ENCODE measurements around the gene MTERF1. TPM values are rescaled to one million over a fixed set of nuclear protein-coding genes. Genes with fewer than 3 reads are reported as not detected.
"Not testable (repeated sequence)": the region's sequence is repeated elsewhere in the genome, so short reads cannot be mapped to it uniquely, and the experiment has no call there.

The MTERF1 gene
- total RNA-seq, 1 donor from 2014 or later: 19.5 TPM

DNA sequence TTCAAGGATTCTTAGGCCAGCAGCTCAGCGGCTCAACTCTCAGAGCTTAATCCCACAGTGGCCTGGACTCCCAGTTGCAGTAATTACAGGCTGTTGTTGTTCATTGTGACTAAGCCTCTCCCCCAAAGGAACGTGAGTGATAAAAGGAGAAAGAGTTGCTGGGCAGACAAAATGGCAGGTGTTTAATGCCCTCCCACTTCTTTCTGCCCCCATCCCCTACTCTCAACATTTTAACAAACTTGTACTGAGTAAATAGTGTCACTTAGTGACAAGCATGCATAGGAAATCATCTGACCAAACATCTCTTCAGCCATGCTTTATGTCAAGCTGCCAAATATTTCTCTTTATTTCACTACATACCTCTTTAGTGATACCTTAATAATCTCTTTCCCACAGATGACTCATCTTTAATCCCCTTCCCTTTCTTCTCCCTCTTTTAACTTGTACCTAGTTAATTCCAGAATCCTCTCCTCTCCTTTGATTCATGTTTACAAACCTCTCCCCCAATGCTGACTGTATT lies 12.4 kb upstream of the MTERF1 start:
- TF ChIP-seq, protein P1, sequence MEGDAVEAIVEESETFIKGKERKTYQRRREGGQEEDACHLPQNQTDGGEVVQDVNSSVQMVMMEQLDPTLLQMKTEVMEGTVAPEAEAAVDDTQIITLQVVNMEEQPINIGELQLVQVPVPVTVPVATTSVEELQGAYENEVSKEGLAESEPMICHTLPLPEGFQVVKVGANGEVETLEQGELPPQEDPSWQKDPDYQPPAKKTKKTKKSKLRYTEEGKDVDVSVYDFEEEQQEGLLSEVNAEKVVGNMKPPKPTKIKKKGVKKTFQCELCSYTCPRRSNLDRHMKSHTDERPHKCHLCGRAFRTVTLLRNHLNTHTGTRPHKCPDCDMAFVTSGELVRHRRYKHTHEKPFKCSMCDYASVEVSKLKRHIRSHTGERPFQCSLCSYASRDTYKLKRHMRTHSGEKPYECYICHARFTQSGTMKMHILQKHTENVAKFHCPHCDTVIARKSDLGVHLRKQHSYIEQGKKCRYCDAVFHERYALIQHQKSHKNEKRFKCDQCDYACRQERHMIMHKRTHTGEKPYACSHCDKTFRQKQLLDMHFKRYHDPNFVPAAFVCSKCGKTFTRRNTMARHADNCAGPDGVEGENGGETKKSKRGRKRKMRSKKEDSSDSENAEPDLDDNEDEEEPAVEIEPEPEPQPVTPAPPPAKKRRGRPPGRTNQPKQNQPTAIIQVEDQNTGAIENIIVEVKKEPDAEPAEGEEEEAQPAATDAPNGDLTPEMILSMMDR (IDR thresholded peaks at IDR 0.05; ENCODE audit: unreplicated experiment): no peak
- Mint-ChIP-seq H3K4me3 (ENCODE audit: low read depth) (no peak overlapping the region), H3K27ac (no peak overlapping the region), H3K36me3 (ENCODE audit: insufficient read depth) (peaks cover 3% of the 10 kb centered on the region), H3K4me1 (ENCODE audit: low read depth) (peaks cover 4% of the 10 kb centered on the region), H3K27me3 (no peaks in the 10 kb centered on the region), H3K9me3 (ENCODE audit: low read depth) (peaks cover 4% of the 10 kb centered on the region)
- DNase-seq (ENCODE audit: low spot score, unreplicated experiment): no peak

- H3K9me3 Mint-ChIP-seq (ENCODE audit: low read depth): peaks cover 4% of the 10 kb centered on the region
- H3K27ac Mint-ChIP-seq: no peak overlapping the region
- peaks cover 3% of the 10 kb centered on the region for H3K36me3 Mint-ChIP-seq (ENCODE audit: insufficient read depth)
- no peak overlapping the region for H3K4me3 Mint-ChIP-seq (ENCODE audit: low read depth)
- no peak for DNase-seq (ENCODE audit: low spot score, unreplicated experiment)
- no peaks in the 10 kb centered on the region for H3K27me3 Mint-ChIP-seq
- TF ChIP-seq, protein P1 (IDR thresholded peaks at IDR 0.05; ENCODE audit: unreplicated experiment): no peak
- peaks cover 4% of the 10 kb centered on the region for H3K4me1 Mint-ChIP-seq (ENCODE audit: low read depth)
Observed at GRCh38 chr7:91892099-91892705, 11.7 kb upstream of the MTERF1 start.

- not testable (repeated sequence) for H3K4me1 Mint-ChIP-seq (ENCODE audit: low read depth); H3K36me3 Mint-ChIP-seq (ENCODE audit: insufficient read depth); H3K27ac Mint-ChIP-seq
Observed at GRCh38 chr7:91888271-91889175, 8.0 kb upstream of the MTERF1 start.

GRCh38 chr7:91887336-91888213 lies 7.1 kb upstream of the MTERF1 start:
- not testable (repeated sequence) for H3K4me1 Mint-ChIP-seq (ENCODE audit: low read depth); H3K27me3 Mint-ChIP-seq

More at GRCh38 chr7:91888271-91889175, 8.0 kb upstream of the MTERF1 start:
- not testable (repeated sequence) for DNase-seq (ENCODE audit: low spot score, unreplicated experiment); H3K4me3 Mint-ChIP-seq (ENCODE audit: low read depth); H3K9me3 Mint-ChIP-seq (ENCODE audit: low read depth); H3K27me3 Mint-ChIP-seq

DNA sequence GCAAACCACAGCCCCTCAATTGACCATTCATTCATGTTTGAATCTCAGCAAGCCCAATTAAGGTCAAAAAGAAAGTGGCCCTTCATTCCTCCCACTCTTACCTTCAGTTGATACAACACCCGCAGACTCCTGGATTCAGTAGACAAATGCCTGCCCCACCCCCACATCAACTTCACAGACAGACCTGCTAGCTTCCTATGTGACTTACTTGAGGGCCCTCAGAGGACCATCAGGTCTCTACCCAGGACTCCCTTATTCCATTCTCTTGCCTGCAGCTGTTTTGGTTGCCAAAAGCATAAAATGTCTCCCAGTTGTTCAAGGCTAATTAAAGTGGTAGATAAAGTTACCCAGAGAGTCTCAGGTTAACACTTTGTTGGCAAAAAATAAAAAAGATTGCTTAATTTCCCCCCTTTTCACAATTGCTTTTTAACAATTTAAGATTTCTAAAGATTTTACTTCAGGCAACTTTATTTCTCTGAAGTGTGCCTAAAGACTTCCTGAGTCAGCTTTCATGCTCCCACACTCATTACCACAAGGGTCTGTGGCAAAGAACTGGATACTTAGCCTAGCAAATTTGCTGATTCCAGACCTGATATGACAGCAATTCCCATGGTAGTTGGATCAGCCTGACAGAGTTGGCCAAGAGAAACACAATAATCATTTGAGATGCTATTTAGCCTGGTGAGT lies 3.3 kb upstream of the MTERF1 start:
- peaks cover 15% of the 10 kb centered on the region for H3K4me1 Mint-ChIP-seq (ENCODE audit: low read depth)

More at GRCh38 chr7:91887336-91888213, 7.1 kb upstream of the MTERF1 start:
- H3K36me3 Mint-ChIP-seq (ENCODE audit: insufficient read depth); H3K9me3 Mint-ChIP-seq (ENCODE audit: low read depth); H3K27ac Mint-ChIP-seq; H3K4me3 Mint-ChIP-seq (ENCODE audit: low read depth); DNase-seq (ENCODE audit: low spot score, unreplicated experiment): not testable (repeated sequence)

More for the DNA sequence above, 3.3 kb upstream of the MTERF1 start:
- DNase-seq (ENCODE audit: low spot score, unreplicated experiment): no peak
- no peak overlapping the region for H3K4me3 Mint-ChIP-seq (ENCODE audit: low read depth)
- no peak overlapping the region for H3K27ac Mint-ChIP-seq
- TF ChIP-seq, protein P1 (IDR thresholded peaks at IDR 0.05; ENCODE audit: unreplicated experiment): no peak
- H3K9me3 Mint-ChIP-seq (ENCODE audit: low read depth): peaks cover 5% of the 10 kb centered on the region
- peaks cover 2% of the 10 kb centered on the region for H3K36me3 Mint-ChIP-seq (ENCODE audit: insufficient read depth)
- no peaks in the 10 kb centered on the region for H3K27me3 Mint-ChIP-seq

Data from progenitor cell of endocrine pancreas (in vitro differentiated cells).